Transverse colon (tissue), 4 donors: ENCODE measurements around the gene FAM120B. TPM values are rescaled to one million over a fixed set of nuclear protein-coding genes. Genes with fewer than 3 reads are reported as not detected.

Source experiments
- DNase-seq: peaks from one replicate; pipeline ENCODE4 v3.0.0-alpha.2; 2019
- H3K27ac ChIP-seq, 4 donors: fragments of 200-600 bp; sonication (generic); 2 replicates each; pipeline ENCODE4 v1.5.1; 2016 to 2018; ENCODE audit warnings: inconsistent platforms in 4 of 4
- H3K27me3 ChIP-seq: fragments of 200-600 bp; sonication (generic); 2 replicates; pipeline ENCODE4 v1.5.1; 2017; ENCODE audit warnings: inconsistent platforms
- H3K36me3 ChIP-seq, 4 donors: fragments of 200-600 bp; sonication (generic); 2 replicates each; pipeline ENCODE4 v1.5.1; 2017 to 2019; ENCODE audit warnings: inconsistent platforms in 4 of 4
- H3K4me1 ChIP-seq, 4 donors: fragments of 200-600 bp; sonication (generic); 2 replicates each; pipeline ENCODE4 v1.5.1; 2017 to 2020; ENCODE audit warnings: inconsistent platforms in 4 of 4
- H3K4me3 ChIP-seq, 4 donors: fragments of 200-600 bp; sonication (generic); 1 replicate in 1 of 4; 2 replicates in 3 of 4; pipeline versions ENCODE4 v1.5.1 to v1.6.1; 2017 to 2019; ENCODE audit warnings: inconsistent platforms in 4 of 4
- H3K9me3 ChIP-seq, 2 donors: fragments of 200-600 bp; sonication (generic); 2 replicates each; pipeline ENCODE4 v1.5.1; 2017 to 2019; ENCODE audit warnings: inconsistent platforms in 2 of 2
- EP300 ChIP-seq: sonication (generic); formaldehyde crosslinking; IDR thresholded peaks from one replicate; pipeline ENCODE4 v1.6.1; 2017; ENCODE audit warnings: antibody characterized with exemption, low read depth
- POLR2A ChIP-seq: fragments of 450-650 bp; IDR thresholded peaks from one replicate; pipeline ENCODE4 v1.6.1; 2016; ENCODE audit warnings: antibody characterized with exemption, mild to moderate bottlenecking, moderate library complexity
- POLR2AphosphoS5 ChIP-seq, 3 donors: sonication (generic); formaldehyde crosslinking; IDR thresholded peaks; one replicate each; pipeline ENCODE4 v1.6.1; 2016; ENCODE audit warnings: antibody characterized with exemption in 3 of 3
- WGBS, 2 donors: methylation state at CpG; one replicate each; pipeline ENCODE4 v1.1.5; 2018; ENCODE audit warnings: low coverage in 1 of 2; 5-methylcytosine and 5-hydroxymethylcytosine counted together
- in situ Hi-C, 4 donors: fragments of 200-750 bp; cut with MboI; loops; one replicate each; pipeline versions ENCODE4 v1.15.0 to v1.15.1; 2017; ENCODE audit warnings: low sequenced_read_pairs in 3 of 4, low pct_ligation_motif_present in 1 of 4, low pct_unique_long_range_greater_than_20kb in 1 of 4
- intact Hi-C: fragments of 100-400 bp; cut with DNase I; formaldehyde crosslinking; loops from one replicate; pipeline ENCODE4 v1.15.1; 2023; ENCODE audit warnings: low total_unique reads
- total RNA-seq, 4 donors: library from RNA; depleted of rRNA; stranded (reverse); fragments of >200 nt; gene quantifications; one replicate each; pipeline ENCODE4 v1.1.0, GENCODE V29; 2016
- TF ChIP-seq, protein P1 (sequence below), 5 experiments: fragments of 200-600 bp in 3 of 5; fragments of 450-650 bp in 2 of 5; sonication (generic) in 3 of 5; IDR thresholded peaks; 1 replicate in 2 of 5; 2 replicates in 3 of 5; pipeline ENCODE4 v1.5.1; 2016 to 2017; ENCODE audit warnings: antibody characterized with exemption in 5 of 5, inconsistent platforms in 3 of 5, mild to moderate bottlenecking in 2 of 5, moderate library complexity in 1 of 5

The FAM120B gene
- total RNA-seq, 4 donors from 2014 or later = 24.7 to 35.9 (median 26.7) TPM

DNA sequence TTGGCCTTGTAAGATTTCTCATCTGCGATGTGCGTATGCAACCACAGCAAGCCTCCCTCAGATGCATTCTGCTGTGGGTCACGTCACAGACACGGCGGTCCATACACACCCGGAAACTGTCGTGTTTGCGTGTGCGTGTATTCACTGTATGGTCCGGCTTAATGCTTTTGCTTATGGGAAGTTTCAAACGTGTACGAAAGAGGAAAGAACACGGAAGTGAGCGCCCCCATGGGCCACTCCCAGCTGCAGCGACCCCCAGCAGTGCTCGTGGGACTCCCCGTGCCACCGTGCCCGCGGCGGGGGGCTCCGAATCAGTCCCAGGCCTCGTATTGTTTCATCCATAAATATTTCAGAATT is 25.9 kb upstream of the FAM120B start:
- peak overlapping the region; percentile 76 to 82 (median 80) for H3K27ac ChIP-seq
- peak overlapping the region in 2 of 4 donors; percentile 24 to 40 for H3K4me3 ChIP-seq
- in situ Hi-C loops = no loop called here
- 38 to 50% methylated on average over 6 to 23 of the region's 23 CpGs for WGBS, 2 donors
- no peaks in the 10 kb centered on the region for H3K27me3 ChIP-seq
- TF ChIP-seq POLR2A (no peak), EP300 (no peak), POLR2AphosphoS5 (IDR thresholded peaks at IDR 0.05) (no peak)
- TF ChIP-seq, protein P1, sequence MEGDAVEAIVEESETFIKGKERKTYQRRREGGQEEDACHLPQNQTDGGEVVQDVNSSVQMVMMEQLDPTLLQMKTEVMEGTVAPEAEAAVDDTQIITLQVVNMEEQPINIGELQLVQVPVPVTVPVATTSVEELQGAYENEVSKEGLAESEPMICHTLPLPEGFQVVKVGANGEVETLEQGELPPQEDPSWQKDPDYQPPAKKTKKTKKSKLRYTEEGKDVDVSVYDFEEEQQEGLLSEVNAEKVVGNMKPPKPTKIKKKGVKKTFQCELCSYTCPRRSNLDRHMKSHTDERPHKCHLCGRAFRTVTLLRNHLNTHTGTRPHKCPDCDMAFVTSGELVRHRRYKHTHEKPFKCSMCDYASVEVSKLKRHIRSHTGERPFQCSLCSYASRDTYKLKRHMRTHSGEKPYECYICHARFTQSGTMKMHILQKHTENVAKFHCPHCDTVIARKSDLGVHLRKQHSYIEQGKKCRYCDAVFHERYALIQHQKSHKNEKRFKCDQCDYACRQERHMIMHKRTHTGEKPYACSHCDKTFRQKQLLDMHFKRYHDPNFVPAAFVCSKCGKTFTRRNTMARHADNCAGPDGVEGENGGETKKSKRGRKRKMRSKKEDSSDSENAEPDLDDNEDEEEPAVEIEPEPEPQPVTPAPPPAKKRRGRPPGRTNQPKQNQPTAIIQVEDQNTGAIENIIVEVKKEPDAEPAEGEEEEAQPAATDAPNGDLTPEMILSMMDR (IDR thresholded peaks at IDR 0.05) = no peak
- H3K36me3 ChIP-seq = no peaks in the 10 kb centered on the region
- no peak for DNase-seq
- H3K9me3 ChIP-seq = no peaks in the 10 kb centered on the region
- H3K4me1 ChIP-seq = peaks cover 0 to 42% (median 7%) of the 10 kb centered on the region in 4 donors
- intact Hi-C loops = no loop called here

DNA sequence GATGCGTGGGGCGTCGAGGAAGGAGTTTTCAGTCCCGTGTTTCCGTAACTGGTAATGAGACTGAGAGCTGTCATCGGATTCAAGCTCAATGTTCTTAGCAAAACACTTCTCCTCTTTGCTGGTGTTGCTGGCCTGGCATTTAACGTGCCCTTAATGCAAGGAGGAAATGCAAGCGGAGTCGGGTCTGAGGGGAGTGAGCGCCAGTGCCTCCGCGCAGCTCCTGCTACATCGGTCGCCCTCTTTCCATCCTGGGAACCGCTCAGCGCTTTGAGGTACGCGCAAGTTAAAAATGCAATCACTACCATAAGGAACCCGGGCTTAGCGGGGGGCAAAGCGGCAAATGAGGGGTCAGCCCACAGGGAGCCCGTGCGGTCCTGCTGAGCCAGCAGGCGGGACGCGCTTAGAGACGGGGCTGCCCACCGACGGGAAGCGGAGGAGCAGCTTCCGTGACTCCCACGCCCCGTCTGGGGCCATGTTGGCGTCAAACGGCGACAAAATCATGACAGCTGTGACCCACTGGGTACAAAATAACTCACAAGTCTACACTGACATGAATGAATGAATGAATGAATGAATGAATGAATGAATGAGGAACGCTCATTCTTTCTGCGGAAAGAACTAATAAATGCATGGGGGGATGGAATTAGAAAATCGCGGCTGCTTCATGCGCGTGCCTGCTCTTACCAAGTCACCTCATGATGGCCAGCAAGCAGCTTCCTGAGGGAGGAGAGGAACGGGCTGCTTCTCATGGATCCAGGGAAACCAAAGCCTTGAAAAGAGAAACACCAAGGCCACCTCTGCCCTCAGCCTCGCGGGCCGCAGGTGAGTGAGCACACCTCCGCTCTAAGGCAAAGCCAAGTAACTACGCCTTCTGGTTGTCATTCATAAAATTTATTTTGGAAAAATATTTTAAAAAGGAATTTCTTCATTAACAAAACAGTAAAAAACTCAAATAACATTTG is 24.9 kb upstream of the FAM120B start:
- intact Hi-C loops (no loop called here), in situ Hi-C loops (no loop called here)
- TF ChIP-seq, protein P1 (IDR thresholded peaks at IDR 0.05) = no peak
- TF ChIP-seq EP300 (no peak), POLR2AphosphoS5 (IDR thresholded peaks at IDR 0.05) (no peak), POLR2A (no peak)
- 94% methylated on average over 15 to 48 of the region's 48 CpGs for WGBS, 2 donors
- Histone ChIP-seq H3K27ac (peak overlapping the region in 3 of 4 donors; percentile 80 to 82 (median 81)), H3K9me3 (no peaks in the 10 kb centered on the region), H3K4me3 (no peak overlapping the region), H3K27me3 (peaks cover 1% of the 10 kb centered on the region), H3K36me3 (no peaks in the 10 kb centered on the region), H3K4me1 (peaks cover 0 to 35% (median 8%) of the 10 kb centered on the region in 4 donors)
- no peak for DNase-seq

DNA sequence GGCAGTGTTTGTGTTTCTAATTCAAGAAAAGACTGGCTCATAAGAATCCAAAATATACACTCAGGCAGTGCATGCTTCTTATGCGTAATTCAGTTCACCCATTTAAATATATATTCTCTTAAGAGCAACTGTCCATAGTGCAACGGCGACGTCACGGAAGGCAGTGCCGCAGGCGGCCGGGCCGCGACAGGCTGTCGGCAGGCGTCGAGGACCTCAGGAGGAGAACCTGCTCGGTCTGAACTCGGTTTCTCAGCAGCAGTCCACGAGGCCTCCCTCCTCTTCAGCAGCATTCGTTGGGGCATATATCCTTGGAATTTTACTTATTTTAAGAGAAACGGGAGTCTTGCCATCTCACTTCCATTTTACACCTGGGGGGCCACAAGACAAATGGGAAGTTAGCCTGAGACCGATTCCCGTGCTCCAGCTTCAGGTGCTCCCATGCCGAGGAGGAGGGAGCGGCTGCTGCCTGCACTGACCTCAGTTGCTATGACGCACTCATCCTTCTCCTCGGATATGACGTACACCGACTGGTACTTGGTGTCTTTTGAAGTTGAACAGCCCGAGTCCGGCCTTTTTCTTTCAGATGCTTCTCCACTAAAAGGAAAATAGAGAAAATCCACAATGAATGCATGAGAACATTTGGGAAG is 23.9 kb upstream of the FAM120B start:
- H3K4me1 ChIP-seq = peaks cover 5 to 35% (median 14%) of the 10 kb centered on the region in 4 donors
- no peak for DNase-seq
- no peak overlapping the region for H3K4me3 ChIP-seq
- no peaks in the 10 kb centered on the region for H3K9me3 ChIP-seq
- intact Hi-C loops = no loop called here
- WGBS, 2 donors = 81 to 88% methylated on average over 5 to 28 of the region's 28 CpGs
- H3K36me3 ChIP-seq = no peaks in the 10 kb centered on the region
- in situ Hi-C loops = no loop called here
- H3K27me3 ChIP-seq = peaks cover 11% of the 10 kb centered on the region
- H3K27ac ChIP-seq = no peak overlapping the region
- TF ChIP-seq EP300 = no peak
- TF ChIP-seq, protein P1 (IDR thresholded peaks at IDR 0.05) = no peak
- no peak for TF ChIP-seq POLR2AphosphoS5 (IDR thresholded peaks at IDR 0.05)
- TF ChIP-seq POLR2A = no peak
